ENCODE data around the gene CD83. TPM values are rescaled to one million over a fixed set of nuclear protein-coding genes. Genes with fewer than 3 reads are reported as not detected.
"Not testable (repeated sequence)": the region's sequence is repeated elsewhere in the genome, so short reads cannot be mapped to it uniquely, and the experiment has no call there.

The CD83 gene, protein sequence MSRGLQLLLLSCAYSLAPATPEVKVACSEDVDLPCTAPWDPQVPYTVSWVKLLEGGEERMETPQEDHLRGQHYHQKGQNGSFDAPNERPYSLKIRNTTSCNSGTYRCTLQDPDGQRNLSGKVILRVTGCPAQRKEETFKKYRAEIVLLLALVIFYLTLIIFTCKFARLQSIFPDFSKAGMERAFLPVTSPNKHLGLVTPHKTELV
- 10 to 100 TPM; 45.0 to 46.9 TPM for total RNA-seq

DNA sequence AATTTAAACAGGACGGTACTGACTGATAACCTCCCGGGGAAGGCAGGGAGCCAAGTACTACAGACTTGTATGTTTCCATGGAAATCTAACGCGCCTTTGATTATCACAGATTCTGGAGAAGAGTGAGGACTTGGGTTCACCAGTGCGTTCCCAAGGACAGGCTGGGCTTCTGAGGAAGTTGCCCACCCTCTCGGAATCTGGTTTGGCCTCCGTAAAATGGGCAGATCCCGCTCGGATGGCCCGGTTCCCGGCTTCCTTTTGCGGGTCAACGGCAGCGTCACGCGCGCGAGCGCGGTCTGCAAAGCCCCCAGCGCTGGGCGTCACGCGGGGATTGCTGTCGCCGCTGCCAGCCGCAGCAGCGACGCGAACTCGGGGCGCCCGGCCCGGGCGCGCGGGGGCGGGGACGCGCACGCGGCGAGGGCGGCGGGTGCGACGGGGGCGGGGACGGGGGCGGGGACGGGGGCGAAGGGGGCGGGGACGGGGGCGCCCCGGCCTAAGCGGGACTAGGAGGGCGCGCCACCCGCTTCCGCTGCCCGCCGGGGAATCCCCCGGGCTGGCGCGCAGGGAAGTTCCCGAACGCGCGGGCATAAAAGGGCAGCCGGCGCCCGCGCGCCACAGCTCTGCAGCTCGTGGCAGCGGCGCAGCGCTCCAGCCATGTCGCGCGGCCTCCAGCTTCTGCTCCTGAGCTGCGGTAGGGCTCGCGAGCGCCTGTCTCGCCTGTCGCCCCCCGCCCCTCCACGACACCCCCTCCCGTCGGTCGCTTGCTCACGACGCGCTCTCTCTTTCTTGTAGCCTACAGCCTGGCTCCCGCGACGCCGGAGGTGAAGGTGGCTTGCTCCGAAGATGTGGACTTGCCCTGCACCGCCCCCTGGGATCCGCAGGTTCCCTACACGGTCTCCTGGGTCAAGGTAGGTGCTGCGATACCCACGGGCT, at the start of gene CD83:
Gene CD83 (plus strand): TSS at position 615 of the 933 bp plus-strand sequence. CDS start 40 bp downstream, at position 655.
- DNase-seq, result peak; percentile 86
- H3K27ac Mint-ChIP-seq, result peak within 1 kb of the TSS; percentile 93
- H3K4me3 Mint-ChIP-seq, result peak within 1 kb of the TSS; percentile 95
- H3K9me3 Mint-ChIP-seq, result no peaks in the 10 kb centered on the region
- peaks cover 45% of the 10 kb centered on the region for H3K36me3 Mint-ChIP-seq
- peaks cover 3% of the 10 kb centered on the region for H3K27me3 Mint-ChIP-seq
- H3K4me1 Mint-ChIP-seq, result peaks cover 28% of the 10 kb centered on the region

DNA sequence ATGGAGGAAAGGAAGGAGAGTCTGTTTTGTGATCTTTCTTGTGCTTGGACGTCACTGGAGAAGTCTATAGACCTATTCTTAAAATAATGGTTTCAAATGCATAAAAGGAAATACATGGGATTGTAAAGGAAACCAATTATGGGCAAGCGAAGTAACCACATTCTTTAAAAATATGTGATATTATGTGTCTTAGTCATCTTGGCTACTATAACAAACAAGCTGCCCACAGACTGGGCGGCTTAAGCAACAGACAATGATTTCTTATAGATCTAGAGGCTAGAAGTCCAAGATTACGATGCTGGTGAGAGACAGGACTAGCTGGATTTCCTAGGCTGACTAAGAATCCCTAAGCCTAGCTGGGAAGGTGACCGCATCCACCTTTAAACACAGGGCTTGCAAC, 49.4 kb upstream of the CD83 start:
- DNase-seq, result no peak

DNA sequence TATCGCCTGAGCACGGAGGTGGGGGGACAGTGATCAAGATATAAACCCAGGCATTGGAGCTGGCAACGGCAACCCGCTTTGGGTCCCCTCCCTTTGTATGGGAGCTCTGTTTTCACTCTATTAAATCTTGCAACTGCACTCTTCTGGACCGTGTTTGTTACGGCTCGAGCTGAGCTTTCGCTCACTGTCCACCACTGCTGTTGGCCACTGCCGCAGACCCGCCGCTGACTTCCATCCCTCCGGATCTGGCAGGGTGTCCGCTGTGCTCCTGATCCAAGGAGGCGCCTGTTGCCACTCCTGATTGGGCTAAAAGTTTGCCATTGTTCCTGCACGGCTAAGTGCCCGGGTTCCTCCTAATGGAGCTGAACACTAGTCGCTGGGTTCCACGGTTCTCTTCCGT, 48.9 kb upstream of the CD83 start:
- H3K27ac Mint-ChIP-seq, result no peak overlapping the region
- no peaks in the 10 kb centered on the region for H3K9me3 Mint-ChIP-seq
- H3K4me3 Mint-ChIP-seq, result no peak overlapping the region
- H3K36me3 Mint-ChIP-seq, result no peaks in the 10 kb centered on the region
- no peaks in the 10 kb centered on the region for H3K27me3 Mint-ChIP-seq
- DNase-seq, result no peak
- peaks cover 15% of the 10 kb centered on the region for H3K4me1 Mint-ChIP-seq

More for the DNA sequence above, 49.4 kb upstream of the CD83 start:
- Mint-ChIP-seq H3K4me3 (no peak overlapping the region), H3K36me3 (no peaks in the 10 kb centered on the region), H3K9me3 (no peaks in the 10 kb centered on the region), H3K27ac (no peak overlapping the region), H3K27me3 (no peaks in the 10 kb centered on the region), H3K4me1 (peaks cover 13% of the 10 kb centered on the region)

DNA sequence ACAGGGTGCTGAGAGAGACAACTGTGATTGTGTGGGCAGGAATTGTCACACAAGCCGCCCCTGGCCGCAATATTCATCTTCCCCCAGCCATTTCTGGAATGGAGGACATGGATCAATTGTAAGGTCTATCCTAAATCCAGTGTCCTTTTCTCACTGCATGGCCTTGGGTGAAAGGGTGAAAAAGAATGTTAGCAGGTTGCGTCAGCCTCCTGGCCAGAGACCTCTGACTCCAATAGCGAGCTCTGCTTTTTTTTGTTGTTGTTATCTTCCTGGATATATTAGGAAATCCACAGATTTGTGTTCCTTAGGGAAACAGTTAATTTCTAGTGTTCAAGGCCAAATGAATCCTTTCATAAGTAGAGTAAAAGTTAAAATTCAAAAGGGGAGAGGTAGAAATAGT, 47.1 kb upstream of the CD83 start:
- no peaks in the 10 kb centered on the region for H3K9me3 Mint-ChIP-seq
- no peak overlapping the region for H3K27ac Mint-ChIP-seq
- no peaks in the 10 kb centered on the region for H3K36me3 Mint-ChIP-seq
- no peak overlapping the region for H3K4me3 Mint-ChIP-seq
- H3K4me1 Mint-ChIP-seq, result peaks cover 32% of the 10 kb centered on the region
- H3K27me3 Mint-ChIP-seq, result no peaks in the 10 kb centered on the region
- no peak for DNase-seq

DNA sequence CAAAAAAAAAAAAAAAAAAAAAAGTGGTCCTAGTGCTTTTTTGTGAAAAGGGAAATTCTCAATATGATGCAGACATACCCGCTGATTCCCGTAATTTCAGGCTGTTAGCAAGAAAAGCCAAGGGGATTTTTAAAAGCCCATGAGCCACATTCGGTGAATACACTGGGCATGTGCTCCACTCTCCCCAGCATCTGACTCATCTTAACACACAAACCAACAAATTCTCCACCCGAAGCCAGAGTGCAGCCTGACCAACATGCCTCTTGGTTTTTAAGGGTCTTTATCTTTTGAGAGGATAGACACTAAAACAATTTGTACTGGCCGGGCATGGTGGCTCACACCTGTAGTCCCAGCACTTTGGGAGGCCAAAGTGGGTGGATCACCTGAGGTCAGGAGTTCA, 45.5 kb upstream of the CD83 start:
- no peak for DNase-seq
- H3K27me3 Mint-ChIP-seq, result no peaks in the 10 kb centered on the region
- no peak overlapping the region for H3K4me3 Mint-ChIP-seq
- H3K36me3 Mint-ChIP-seq, result no peaks in the 10 kb centered on the region
- H3K27ac Mint-ChIP-seq, result no peak overlapping the region
- no peaks in the 10 kb centered on the region for H3K9me3 Mint-ChIP-seq
- H3K4me1 Mint-ChIP-seq, result peaks cover 36% of the 10 kb centered on the region

DNA sequence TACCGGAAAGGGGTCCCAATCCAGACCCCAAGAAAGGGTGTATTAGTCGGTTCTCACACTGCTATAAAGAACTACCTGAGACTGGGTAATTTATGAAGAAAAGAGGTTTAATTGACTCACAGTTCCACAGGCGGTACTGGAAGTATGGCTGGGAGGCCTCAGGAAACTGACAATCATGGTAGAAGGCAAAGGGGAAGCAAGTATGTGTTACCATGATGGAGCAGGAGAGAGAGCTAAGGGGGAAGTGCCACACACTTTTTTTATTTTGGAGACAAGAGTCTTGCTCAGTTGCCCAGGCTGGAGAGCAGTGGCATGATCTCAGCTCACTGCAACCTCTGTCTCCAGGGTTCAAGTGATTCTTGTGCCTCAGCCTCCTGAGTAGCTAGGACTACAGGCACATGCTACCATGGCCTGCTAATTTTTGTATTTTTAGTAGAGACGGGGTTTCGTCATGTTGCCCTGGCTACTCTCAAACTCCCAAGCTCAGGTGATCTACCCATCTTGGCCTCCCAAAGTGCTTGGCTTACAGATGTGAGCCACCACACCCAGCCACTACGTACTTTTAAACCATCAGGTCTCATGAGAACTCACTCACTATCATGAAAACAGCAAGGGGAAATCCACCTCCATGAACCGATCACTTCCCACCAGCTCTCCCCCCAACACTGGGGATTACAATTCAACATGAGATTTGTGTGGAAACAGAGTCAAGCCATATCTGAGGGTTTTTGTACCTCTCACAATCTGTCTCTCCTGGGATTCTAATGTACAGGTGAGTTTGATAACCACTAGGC, 43.8 kb upstream of the CD83 start:
- H3K4me3 Mint-ChIP-seq, result not testable (repeated sequence)

DNA sequence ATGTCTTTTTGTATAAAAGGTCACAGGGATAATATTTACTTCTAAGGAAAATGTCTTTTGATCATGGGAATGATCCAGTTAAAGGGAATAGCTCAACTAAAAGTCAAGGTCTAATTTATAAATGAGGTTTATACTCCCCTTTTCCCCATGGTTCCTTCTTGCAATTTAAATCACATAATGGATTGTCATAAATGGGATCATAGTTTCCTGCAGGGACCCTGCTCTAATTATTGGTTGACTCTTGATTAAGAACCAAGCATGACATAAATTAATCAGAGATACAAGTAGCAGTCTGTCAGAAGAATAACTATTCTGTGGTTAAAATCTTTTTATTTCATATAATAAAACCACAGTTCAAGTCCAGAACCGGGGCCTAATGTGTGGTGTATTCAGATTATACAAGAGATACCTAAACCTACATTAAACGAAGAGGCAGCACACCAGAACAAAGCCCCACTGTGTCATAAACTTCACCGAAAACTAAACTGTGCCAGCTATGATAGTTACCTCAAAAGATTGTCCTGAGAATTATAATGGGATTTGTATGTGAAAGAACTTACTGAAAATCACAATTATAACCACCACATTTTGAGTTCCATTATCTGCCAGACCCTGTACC, 43.0 kb upstream of the CD83 start:
- no peaks in the 10 kb centered on the region for H3K27me3 Mint-ChIP-seq
- no peaks in the 10 kb centered on the region for H3K36me3 Mint-ChIP-seq
- H3K4me3 Mint-ChIP-seq, result peak overlapping the region; percentile 75
- H3K27ac Mint-ChIP-seq, result peak overlapping the region; percentile 90
- DNase-seq, result no peak
- H3K9me3 Mint-ChIP-seq, result no peaks in the 10 kb centered on the region
- peaks cover 42% of the 10 kb centered on the region for H3K4me1 Mint-ChIP-seq

More for the DNA sequence above, 43.8 kb upstream of the CD83 start:
- H3K4me1 Mint-ChIP-seq, result peaks cover 38% of the 10 kb centered on the region
- not testable (repeated sequence) for H3K27me3 Mint-ChIP-seq, H3K36me3 Mint-ChIP-seq, H3K9me3 Mint-ChIP-seq, DNase-seq
- peak overlapping the region; percentile 90 for H3K27ac Mint-ChIP-seq

DNA sequence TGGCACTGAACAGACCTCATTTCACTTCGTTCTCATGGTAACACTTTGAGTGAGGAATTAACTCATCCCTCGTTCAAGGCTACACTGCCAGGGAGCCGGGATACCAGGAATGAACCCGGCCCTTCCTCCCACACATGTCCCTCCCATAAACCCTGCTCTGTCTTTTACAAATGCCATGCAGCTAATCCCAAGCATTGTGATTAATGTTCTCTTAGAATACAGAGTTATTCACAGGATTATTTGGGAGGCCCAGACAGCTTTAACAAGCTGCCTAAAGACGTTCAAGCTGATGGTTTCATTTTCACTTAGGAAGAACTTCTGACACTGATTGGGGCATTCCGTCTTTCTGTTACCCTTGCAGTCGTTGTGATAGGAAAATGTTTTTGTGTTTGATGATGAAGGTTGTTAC, 42.5 kb upstream of the CD83 start:
- H3K27ac Mint-ChIP-seq, result peak overlapping the region; percentile 90
- no peak for DNase-seq
- H3K4me3 Mint-ChIP-seq, result peak overlapping the region; percentile 75
- H3K36me3 Mint-ChIP-seq, result no peaks in the 10 kb centered on the region
- peaks cover 42% of the 10 kb centered on the region for H3K4me1 Mint-ChIP-seq
- H3K9me3 Mint-ChIP-seq, result no peaks in the 10 kb centered on the region
- no peaks in the 10 kb centered on the region for H3K27me3 Mint-ChIP-seq

DNA sequence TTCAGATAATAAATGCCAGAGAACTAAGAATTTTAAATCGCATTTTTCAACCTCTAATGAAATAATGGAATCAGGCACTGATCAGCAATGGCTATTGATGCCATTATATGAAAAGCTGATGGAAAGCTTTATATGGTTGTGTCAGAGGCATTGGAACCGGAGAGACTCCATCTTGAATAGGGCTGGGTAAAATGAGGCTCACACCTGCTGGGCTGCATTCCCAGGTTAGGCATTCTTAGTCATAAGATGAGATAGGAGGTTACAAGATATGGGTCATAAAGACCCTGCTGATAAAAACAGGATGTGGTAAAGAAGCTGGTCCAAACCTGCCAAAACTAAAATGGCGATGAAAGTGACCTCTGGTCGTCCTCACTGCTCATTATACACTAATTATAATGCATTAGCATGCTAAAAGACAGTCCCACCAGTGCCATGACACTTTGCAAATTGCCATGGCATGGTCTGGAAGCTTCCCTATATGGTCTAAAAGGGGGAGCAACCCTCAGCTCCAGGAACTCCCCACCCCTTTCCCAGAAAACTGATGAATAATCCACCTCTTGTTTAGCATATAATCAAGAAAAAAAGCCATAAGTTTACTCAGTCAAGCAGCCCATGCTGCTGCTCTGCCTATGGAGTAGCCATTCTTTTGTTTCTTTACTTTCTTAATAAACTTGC, 40.2 kb upstream of the CD83 start:
- Mint-ChIP-seq H3K9me3 (no peaks in the 10 kb centered on the region), H3K27me3 (no peaks in the 10 kb centered on the region), H3K36me3 (no peaks in the 10 kb centered on the region), H3K27ac (peak overlapping the region; percentile 38), H3K4me1 (peaks cover 38% of the 10 kb centered on the region), H3K4me3 (no peak overlapping the region)
- no peak for DNase-seq

DNA sequence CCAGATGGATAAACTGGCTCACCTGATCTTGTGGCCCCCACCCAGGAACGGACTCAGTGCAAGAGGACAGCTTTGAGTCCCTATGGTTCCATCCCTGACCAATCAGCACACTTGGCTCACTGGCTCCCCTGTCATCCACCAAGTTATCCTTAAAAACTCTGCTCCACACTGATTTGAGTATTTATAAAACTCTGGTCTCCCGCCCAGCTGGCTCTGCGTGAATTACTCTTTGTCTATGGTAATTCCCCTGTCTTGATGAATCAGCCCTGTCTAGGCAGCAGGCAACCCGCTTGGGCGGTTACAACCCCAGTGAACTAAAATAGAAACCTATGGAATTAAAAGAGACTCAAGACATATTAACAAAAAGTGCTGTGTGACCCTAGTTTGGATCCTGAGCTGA, 38.1 kb upstream of the CD83 start:
- Mint-ChIP-seq H3K27ac (no peak overlapping the region), H3K4me3 (no peak overlapping the region), H3K9me3 (no peaks in the 10 kb centered on the region), H3K27me3 (no peaks in the 10 kb centered on the region), H3K36me3 (no peaks in the 10 kb centered on the region), H3K4me1 (peaks cover 30% of the 10 kb centered on the region)
- DNase-seq, result no peak

DNA sequence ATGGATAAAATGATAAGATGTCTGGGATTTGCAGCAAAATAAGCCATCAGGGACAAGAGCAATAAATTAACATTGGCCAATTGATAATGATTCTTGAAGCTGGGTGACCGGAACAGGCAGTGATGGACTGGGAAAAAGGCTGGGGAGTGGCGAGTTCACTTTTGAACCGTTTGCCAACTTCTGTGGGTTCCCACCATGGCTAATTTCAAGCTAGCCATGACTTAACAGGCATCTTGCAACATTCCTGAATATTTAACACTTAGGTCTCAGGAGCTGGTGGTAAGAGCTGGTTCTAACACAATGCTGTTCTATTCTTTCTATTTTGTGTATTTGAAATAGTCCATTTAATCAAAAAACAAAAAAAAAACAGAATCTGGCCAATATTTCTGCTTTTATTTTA, 37.6 kb upstream of the CD83 start:
- no peaks in the 10 kb centered on the region for H3K9me3 Mint-ChIP-seq
- H3K27ac Mint-ChIP-seq, result no peak overlapping the region
- H3K4me1 Mint-ChIP-seq, result peaks cover 25% of the 10 kb centered on the region
- no peak for DNase-seq
- H3K36me3 Mint-ChIP-seq, result no peaks in the 10 kb centered on the region
- H3K27me3 Mint-ChIP-seq, result no peaks in the 10 kb centered on the region
- H3K4me3 Mint-ChIP-seq, result no peak overlapping the region

DNA sequence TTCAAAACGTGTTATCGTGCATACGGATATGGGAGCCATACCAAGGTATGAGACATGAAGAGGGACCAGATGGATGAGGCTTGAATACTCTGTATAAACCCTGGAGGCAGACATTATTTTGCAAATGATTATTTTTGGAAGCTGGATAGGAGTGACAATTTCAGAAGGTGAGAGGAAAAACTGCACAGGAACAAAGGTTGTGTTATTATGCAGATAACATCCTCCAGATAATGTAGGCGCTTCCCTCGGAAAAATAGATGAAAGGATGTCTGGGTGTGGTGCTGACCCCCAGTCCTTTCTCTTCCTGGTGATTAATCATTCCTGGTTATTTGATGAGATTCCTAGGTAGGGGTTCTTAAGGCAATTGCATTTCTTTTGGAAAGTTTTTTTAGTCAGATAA, 36.4 kb upstream of the CD83 start:
- no peaks in the 10 kb centered on the region for H3K9me3 Mint-ChIP-seq
- DNase-seq, result no peak
- no peak overlapping the region for H3K4me3 Mint-ChIP-seq
- H3K27me3 Mint-ChIP-seq, result no peaks in the 10 kb centered on the region
- no peaks in the 10 kb centered on the region for H3K36me3 Mint-ChIP-seq
- H3K4me1 Mint-ChIP-seq, result peaks cover 18% of the 10 kb centered on the region
- H3K27ac Mint-ChIP-seq, result no peak overlapping the region

DNA sequence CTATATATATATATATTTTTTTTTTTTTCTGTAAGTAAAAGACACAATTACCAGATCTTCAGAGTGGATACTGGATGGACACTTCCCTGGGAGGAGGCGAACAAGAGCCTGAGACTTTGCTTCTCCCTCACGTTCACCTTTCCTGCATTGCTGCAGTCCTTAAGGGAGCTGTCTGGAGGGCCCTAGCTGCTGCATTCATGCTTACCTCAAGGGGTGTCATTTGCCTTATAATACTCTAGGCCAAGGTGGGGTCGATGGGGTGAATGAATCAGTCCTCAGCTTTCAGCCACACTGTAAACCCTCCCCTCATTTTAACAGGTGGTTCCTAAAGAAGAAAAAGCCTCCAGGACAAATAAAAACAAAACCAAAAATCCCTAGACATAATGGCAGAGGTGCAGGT, 34.8 kb upstream of the CD83 start:
- Mint-ChIP-seq H3K9me3 (no peaks in the 10 kb centered on the region), H3K27ac (no peak overlapping the region), H3K27me3 (no peaks in the 10 kb centered on the region), H3K36me3 (no peaks in the 10 kb centered on the region), H3K4me1 (peaks cover 15% of the 10 kb centered on the region), H3K4me3 (no peak overlapping the region)
- no peak for DNase-seq

DNA sequence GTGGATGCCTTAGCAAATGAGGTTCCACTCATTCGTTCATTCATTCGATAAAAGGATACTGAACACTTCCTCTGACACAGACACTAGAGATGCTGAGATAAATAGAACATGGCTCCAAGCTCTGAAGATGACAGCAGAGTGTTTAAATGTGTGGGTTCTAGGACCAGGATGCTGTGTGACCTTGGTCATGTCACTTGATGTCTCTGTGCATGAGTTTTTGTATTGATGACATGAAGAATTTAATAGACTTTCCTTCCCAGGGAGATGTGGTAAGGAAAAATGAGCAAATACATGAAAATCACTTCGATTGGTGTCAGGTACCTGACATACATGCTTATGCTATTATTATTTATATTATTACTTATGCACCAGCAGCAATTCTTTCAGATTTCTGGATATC, 34.3 kb upstream of the CD83 start:
- H3K4me3 Mint-ChIP-seq, result no peak overlapping the region
- no peak for DNase-seq
- H3K4me1 Mint-ChIP-seq, result peaks cover 14% of the 10 kb centered on the region
- H3K27me3 Mint-ChIP-seq, result no peaks in the 10 kb centered on the region
- no peaks in the 10 kb centered on the region for H3K36me3 Mint-ChIP-seq
- no peak overlapping the region for H3K27ac Mint-ChIP-seq
- H3K9me3 Mint-ChIP-seq, result no peaks in the 10 kb centered on the region

Data from activated naive CD8-positive, alpha-beta T cell treated with anti-CD3 and anti-CD28 coated beads for 36 hours (primary cell).